Suprapubic skin (tissue), 4 donors: ENCODE results near the gene RPTOR. TPM values are rescaled to one million over a fixed set of nuclear protein-coding genes. Genes with fewer than 3 reads are reported as not detected.

Experiments used
- DNase-seq, 2 donors: peaks; one replicate each; pipeline ENCODE4 v3.0.0-alpha.2; 2019; ENCODE audit warnings: low spot score in 2 of 2
- H3K27ac ChIP-seq: fragments of 200-600 bp; sonication (generic); one replicate; pipeline ENCODE4 v1.5.1; 2019
- H3K27me3 ChIP-seq: fragments of 200-600 bp; sonication (generic); one replicate; pipeline ENCODE4 v1.5.1; 2019
- H3K36me3 ChIP-seq: fragments of 200-600 bp; sonication (generic); one replicate; pipeline ENCODE4 v1.5.1; 2019
- H3K4me1 ChIP-seq: fragments of 200-600 bp; sonication (generic); one replicate; pipeline ENCODE4 v1.5.1; 2019
- H3K4me3 ChIP-seq: fragments of 200-600 bp; sonication (generic); one replicate; pipeline ENCODE4 v1.5.1; 2019; ENCODE audit warnings: mild to moderate bottlenecking
- H3K9me3 ChIP-seq: fragments of 200-600 bp; sonication (generic); one replicate; pipeline ENCODE4 v1.5.1; 2019
- CTCF ChIP-seq, 2 donors: fragments of 200-600 bp in 1 of 2; fragments of 450-650 bp in 1 of 2; sonication (generic) in 1 of 2; IDR thresholded peaks; one replicate each; pipeline ENCODE4 v1.5.1; 2016 to 2019; ENCODE audit warnings: antibody characterized with exemption in 2 of 2, mild to moderate bottlenecking in 1 of 2, moderate library complexity in 1 of 2
- EP300 ChIP-seq: sonication (generic); formaldehyde crosslinking; IDR thresholded peaks from one replicate; pipeline ENCODE4 v1.6.1; 2017; ENCODE audit warnings: antibody characterized with exemption
- POLR2A ChIP-seq, 2 donors: fragments of 450-650 bp; IDR thresholded peaks; one replicate each; pipeline ENCODE4 v1.6.1; 2017; ENCODE audit warnings: antibody characterized with exemption in 2 of 2, mild to moderate bottlenecking in 2 of 2, moderate library complexity in 2 of 2
- POLR2AphosphoS5 ChIP-seq, 3 donors: sonication (generic); formaldehyde crosslinking; IDR thresholded peaks; one replicate each; pipeline ENCODE4 v1.6.1; 2017; ENCODE audit warnings: antibody characterized with exemption in 3 of 3
- WGBS: methylation state at CpG from one replicate; pipeline ENCODE4 v1.1.5; 2018; 5-methylcytosine and 5-hydroxymethylcytosine counted together
- total RNA-seq, 4 donors: library from RNA; depleted of rRNA; stranded (reverse); fragments of >200 nt; gene quantifications; one replicate each; pipeline ENCODE4 v1.1.0, GENCODE V29; 2016

The RPTOR gene
- total RNA-seq, 4 donors from 2014 or later, result 45.8 to 84.6 (median 53.0) TPM

- DNase-seq, result no peak
- Histone ChIP-seq H3K27ac (no peak overlapping the region), H3K36me3 (peaks cover 58% of the 10 kb centered on the region), H3K4me1 (peaks cover 8% of the 10 kb centered on the region), H3K27me3 (no peaks in the 10 kb centered on the region), H3K9me3 (no peaks in the 10 kb centered on the region), H3K4me3 (no peak overlapping the region)
- WGBS, result 83% methylated on average over 15 of the region's 35 CpGs
- TF ChIP-seq POLR2AphosphoS5 (IDR thresholded peaks at IDR 0.05), result no peak
- TF ChIP-seq EP300, result no peak
- TF ChIP-seq CTCF (IDR thresholded peaks at IDR 0.05), result no peak
- no peak for TF ChIP-seq POLR2A (IDR thresholded peaks at IDR 0.05)
Measured at GRCh38 chr17:80923211-80924110, 378.8 kb downstream of the RPTOR start.

GRCh38 chr17:80924111-80924806 is 379.6 kb downstream of the RPTOR start:
- Histone ChIP-seq H3K9me3 (no peaks in the 10 kb centered on the region), H3K4me3 (no peak overlapping the region), H3K27ac (no peak overlapping the region), H3K27me3 (no peaks in the 10 kb centered on the region), H3K4me1 (peaks cover 8% of the 10 kb centered on the region), H3K36me3 (peaks cover 51% of the 10 kb centered on the region)
- DNase-seq, result no peak
- 93% methylated on average over 15 of the region's 23 CpGs for WGBS
- TF ChIP-seq EP300, result no peak

- Histone ChIP-seq H3K4me3 (no peak overlapping the region), H3K36me3 (peaks cover 46% of the 10 kb centered on the region), H3K9me3 (no peaks in the 10 kb centered on the region), H3K27me3 (no peaks in the 10 kb centered on the region), H3K27ac (no peak overlapping the region), H3K4me1 (peaks cover 8% of the 10 kb centered on the region)
- DNase-seq, result peak in 1 of 2 donors; percentile 75
- 91% methylated on average over 27 of the region's 38 CpGs for WGBS
- TF ChIP-seq CTCF (IDR thresholded peaks at IDR 0.05), result no peak
- no peak for TF ChIP-seq POLR2A (IDR thresholded peaks at IDR 0.05)
Measured at GRCh38 chr17:80924807-80925610, 380.4 kb downstream of the RPTOR start.

GRCh38 chr17:80925688-80926335 is 381.2 kb downstream of the RPTOR start:
- H3K36me3 ChIP-seq, result peaks cover 46% of the 10 kb centered on the region

More at GRCh38 chr17:80925688-80926335, 381.2 kb downstream of the RPTOR start:
- Histone ChIP-seq H3K4me1 (peaks cover 8% of the 10 kb centered on the region), H3K4me3 (no peak overlapping the region), H3K9me3 (no peaks in the 10 kb centered on the region), H3K27me3 (no peaks in the 10 kb centered on the region), H3K27ac (no peak overlapping the region)
- TF ChIP-seq CTCF (IDR thresholded peaks at IDR 0.05), result no peak
- no peak for TF ChIP-seq EP300
- TF ChIP-seq POLR2A (IDR thresholded peaks at IDR 0.05), result no peak
- TF ChIP-seq POLR2AphosphoS5 (IDR thresholded peaks at IDR 0.05), result no peak
- no peak for DNase-seq
- WGBS, result 56% methylated on average over 12 of the region's 18 CpGs
